Measurements from ENCODE around the gene SNX30.

Gene SNX30

DNA sequence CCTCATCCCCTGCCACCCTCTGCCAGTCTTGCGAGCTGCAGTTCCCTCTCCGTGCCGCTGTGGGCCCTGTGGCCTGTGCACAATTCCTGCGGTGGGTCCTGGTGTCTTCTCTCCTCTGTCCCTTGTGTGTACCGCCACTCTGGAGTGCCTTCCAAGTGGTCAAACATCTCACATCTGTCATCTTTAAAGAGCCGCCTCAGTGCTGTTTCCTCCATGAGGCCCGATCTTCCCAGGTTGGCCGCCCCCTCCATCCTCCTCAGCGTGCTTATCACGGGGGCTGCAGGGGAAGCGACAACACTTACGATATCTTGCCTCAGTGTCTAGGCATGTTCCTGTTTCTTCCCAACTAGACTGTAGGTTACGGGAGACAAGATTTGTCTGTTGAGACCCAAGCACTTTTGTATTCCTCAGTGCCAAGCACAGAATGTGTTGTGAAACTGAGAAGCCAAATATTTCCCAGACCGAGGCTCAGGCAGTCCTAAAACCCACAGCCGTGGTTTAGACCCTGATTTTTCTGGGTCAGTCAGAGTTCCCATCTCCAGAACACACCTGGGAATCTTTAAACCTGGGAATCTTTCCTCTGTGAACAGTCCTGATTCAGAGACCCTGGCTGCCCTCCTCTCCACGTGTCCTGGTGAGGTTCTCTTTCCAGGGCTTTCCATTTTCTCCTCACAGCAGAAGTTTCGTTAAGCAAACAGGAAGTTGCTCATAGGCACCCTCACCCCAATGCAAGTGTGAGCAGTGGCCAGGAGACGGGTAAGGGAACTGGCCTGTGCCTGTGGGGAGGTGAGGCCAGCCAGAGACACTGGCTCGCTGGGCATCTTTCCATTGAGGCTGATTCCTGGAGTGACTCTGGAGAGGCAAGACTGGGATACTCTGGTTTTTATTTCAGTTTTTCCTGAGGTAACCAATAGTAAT, 111.3 kb downstream of the SNX30 start:
- peak in 1 of 2 donors; percentile 51 for DNase-seq

DNA sequence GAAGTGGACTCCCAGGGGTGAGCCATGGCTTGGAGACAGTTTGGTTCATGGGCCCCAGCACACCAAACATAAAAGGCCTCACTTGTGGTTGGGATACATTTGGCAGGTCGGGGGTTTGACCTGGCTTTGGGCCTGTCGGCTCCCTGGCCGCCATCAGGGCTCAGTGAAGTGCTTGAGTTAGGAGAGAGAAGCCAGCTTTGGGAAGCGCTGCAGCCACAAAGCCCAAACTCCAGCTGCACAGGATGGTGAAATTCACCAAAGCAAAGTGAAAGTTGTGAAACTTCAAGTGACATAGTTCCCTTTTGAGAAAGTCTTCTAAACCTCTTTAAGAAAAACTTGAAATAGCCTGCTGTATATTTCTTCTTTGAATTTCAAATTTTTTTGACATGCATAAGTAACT, 112.7 kb downstream of the SNX30 start:
- DNase-seq = no peak

DNA sequence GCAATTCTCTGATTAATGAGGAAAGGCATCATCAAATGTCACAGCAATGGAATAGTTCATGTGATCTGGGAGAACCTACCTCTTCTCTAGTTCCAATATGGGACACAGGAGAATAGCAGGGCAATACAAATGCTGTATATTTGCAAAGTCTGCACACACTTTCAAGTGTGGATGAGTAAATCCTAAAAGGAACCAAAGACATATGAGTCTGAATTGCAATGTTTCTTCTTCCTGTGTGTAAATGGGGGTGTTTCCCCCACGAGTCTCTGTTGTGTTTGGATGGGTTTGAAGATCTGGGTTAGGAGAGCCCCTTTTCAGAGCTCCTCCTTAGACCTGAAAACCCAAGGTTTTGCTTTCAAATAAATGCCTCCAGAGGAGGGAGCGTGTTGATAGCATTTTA, 113.2 kb downstream of the SNX30 start:
- no peak for DNase-seq

DNA sequence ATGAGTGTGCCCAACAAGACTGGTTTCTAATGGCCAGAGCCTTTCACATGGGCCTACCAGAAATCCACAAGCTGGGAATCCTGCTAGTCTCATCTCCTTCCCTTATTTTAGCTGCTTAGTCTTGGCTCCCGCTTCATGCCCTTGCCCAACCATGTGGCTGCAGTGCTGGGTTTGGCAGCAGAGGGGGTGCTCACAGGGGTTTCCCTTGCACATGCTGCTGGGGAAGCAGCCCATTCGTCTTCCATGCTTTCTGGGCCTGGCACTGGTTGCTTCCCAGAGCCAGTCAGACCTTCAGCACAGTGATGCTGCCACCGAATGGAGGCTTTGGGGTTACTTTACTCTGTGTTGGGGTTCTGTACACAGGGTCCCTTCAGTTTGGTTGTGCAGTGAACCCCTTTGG, 113.8 kb downstream of the SNX30 start:
- DNase-seq = no peak

DNA sequence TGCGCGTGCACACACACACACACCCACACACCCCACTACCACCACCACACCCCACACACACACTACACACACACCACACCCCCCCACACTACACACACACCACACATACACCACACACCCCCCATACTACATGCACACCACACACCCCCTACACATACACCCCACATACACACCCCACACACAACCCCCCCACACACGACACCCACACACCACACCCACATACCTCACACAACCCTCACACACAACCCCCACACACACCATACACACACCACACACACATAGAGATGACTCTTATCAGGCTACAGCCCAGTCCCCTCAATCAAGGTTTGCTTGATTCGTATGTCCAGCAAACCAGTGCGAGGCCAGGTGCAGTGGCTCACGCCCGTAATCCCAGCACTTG, 114.4 kb downstream of the SNX30 start:
- no peak for DNase-seq

DNA sequence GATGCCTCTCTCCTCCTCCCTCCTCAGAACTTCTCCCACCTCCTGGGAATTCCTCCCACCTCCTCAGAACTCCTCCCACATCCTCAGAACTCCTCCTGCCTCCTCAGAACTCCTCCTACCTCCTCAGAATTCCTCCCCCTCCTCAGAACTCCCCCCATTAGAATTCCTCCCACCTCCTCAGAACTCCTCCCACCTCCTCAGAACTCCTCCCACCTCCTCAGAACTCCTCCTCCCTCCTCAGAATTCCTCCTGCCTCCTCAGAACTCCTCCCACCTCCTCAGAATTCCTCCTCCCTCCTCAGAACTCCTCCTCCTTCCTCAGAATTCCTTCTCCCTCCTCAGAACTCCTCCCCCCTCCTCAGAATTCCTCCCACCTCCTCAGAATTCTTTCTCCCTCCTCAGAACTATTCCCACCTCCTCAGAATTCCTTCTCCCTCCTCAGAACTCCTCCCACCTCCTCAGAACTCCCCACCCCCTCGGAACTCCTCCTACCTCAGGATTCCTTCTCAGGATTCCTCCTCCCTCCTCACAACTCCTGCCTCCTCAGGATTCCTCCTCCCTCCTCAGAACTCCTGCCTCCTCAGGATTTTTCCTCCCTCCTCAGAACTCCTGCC, 116.2 kb downstream of the SNX30 start:
- no peak for DNase-seq

DNA sequence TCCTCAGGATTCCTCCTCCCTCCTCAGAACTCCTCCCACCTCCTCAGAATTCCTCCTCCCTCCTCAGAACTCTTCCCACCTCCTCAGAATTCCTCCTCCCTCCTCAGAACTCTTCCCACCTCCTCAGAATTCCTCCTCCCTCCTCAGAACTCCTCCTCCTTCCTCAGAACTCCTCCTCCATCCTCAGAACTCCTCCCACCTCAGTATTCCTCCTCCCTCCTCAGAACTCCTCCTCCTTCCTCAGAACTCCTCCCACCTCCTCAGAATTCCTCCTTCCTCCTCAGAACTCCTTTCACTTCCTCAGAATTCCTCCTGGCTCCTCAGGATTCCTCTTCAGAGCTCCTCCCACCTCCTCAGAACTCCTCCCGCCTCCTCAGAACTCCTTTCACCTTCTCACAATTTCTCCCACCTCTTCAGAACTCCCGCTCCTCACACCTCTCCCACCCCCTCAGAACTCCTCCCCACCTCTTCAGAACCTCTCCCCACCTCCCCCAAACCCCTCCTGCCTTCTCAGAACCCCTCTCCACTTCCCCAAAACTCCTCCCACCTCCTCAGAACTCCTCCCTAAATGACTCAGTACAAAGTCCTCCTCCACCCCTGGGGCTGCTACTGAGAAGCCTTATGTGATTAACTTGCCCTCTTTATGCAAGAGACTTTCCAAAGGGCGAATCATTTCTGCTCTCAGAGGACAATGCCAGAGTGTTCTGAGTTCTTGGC, 116.9 kb downstream of the SNX30 start:
- peak; percentile 14 to 50 for DNase-seq

DNA sequence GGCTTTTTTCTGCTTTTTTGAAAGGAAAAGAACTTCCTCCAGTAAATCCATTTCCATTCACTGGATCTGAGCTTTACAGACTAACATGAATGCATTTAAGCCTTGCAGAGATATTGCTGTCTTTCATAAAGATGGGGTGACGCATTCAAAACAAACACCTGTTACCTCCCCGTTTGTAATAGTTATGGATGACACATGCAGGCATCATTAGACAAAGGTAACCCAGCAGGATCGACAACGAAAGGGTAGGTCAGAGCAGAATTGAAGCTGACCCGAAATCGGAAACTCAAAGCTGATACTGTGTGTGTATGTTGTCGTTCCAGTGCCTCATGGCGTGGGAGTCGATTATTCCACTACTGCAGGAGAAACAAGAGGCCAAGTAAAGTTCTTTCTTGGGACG, 117.9 kb downstream of the SNX30 start:
- DNase-seq = no peak

DNA sequence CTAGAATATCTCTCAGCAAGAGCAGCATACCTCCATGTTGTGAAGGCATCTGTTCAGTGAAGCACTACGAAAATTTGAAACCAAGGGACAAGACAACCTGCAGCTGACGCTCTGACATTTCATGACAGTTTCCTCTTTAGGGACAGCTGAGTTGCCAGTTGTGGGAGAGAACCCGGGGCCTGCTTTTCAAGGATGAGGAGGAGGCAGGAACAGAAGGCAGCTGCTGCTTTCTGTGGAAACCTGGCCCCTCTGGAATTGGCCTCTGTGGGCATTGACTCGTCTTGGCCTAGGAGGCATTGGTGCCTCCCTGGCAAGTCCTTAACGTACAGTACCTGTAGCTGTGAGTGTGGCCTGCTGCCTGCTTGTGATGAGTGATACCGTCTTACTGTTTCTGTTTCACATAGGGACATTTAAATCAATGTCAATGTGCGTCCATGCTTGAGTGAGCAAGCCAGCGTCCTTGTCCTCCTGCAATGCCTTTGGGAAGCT, 118.5 kb downstream of the SNX30 start:
- DNase-seq = no peak

DNA sequence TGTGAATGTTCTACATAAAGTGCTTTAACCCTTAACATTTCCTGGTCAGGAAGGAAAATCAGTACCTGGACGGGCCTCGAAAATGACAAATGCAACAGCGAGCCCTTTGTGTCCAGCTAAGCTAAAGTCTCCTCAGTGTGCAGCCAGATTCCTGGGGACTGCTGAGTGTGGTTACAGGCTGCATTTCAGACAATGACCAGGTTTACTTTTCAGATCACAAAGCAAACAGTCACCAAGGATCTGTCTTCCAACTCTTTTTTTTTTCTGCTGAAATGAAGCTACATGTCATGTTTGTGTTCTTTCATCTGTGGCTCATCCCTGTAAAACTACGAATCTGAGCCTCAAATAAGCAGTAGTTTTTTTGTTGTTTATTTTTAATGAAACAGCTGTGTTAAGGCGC, 119.4 kb downstream of the SNX30 start:
- DNase-seq = no peak

DNA sequence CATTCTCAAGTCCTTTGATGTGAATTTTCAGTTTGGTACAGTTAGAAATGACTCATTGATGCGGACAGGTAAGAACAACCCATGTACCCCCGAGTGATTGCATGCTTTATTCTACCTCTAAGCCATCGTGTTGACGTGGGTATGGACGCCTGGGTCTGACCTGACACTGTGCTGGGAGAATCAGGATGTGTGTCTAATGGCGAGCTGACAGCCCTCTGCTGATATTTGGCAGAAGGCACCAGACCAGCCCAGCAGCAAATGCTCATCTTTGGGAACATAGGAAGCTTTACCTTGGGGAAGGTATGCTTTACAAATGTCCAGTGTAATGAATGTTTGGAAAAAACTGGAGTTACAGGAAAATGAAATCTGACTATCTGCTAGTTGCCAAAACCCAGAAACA, 120.0 kb downstream of the SNX30 start:
- no peak for DNase-seq

DNA sequence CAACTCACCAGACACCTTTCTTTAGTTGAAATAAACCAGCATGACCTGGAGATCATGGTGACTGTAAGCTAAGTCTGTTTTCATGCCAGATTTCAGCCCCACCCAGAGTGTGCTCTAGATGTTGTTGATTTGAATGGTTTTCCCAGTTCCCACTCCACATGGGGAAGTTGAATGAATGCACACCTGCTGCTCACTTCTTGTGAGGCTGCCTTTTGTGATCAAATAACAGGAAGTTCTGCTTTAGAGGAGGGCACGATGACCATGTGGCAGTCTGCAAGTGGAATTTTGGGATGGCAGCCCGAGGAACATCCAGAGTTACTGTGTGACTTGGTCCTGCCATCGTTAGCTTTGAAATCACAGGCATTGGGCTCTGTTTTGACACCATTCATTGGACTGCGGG, 121.5 kb downstream of the SNX30 start:
- no peak for DNase-seq

DNA sequence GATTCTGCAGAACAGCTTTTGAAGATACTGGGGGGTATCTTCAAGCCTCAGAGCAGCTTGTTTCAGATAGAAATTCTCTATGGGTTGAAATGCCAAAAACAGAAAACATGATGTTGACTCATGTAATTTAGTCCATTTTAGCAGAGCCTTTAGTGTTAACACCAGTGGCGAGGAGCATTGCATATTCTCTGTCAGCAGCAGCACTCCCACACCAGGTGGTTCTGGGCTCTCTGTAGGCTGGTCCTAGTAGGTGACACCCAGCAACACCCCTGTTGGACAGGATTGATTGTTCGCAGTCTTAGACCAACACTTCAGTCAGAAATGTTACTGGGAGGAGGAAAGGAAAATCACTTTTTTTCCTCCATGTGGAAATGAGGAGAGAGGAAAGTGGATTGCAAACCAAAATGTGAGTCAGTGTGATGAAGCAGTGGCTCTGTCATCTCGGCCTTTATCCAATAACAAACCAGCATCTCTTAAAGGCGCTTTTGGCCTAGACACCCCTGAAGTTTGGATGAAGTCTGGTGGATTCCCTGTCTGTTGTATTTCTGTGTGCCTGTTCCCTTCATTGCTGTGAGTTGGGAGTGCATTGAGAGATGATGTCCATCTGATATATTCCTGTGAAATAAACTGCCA, 123.3 kb downstream of the SNX30 start:
- no peak for DNase-seq

DNA sequence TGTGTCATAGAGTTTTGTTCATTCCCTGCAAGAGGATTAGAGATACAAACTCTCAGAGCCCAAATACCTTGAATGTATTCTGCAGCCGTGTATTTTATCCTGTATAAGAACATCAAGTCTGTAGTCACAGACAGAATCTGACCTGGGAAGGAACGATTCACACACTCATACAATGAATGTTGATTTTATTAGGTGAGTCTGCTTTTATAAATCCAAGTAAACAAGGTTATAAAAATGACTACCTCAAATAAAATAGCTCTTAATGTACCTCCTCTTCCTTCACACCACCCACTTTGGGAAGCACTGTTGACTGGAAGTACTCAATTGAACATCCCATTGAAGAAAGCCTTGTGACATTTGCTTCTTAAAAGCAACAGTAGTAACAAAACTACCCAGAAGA, 128.2 kb downstream of the SNX30 start:
- no peak for DNase-seq

DNA sequence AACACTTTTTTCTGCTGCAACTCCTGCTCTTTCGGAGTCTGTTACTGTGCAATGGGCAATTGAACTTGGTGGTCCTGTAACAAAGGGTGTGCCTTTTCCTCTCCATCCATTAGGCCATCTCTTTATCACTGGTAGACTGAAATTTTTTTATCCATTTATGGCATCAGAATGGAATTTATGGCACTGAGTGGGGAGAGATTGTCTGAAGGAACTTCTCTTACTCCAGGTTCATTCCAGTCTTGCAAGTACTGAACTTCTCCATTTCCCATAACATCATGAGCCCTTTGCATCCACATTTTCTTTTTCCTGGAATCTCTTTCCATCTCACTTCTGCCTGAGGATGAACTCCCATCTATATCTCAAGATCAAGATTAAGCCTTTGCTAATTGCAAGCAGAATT, 130.1 kb downstream of the SNX30 start:
- DNase-seq = no peak

DNA sequence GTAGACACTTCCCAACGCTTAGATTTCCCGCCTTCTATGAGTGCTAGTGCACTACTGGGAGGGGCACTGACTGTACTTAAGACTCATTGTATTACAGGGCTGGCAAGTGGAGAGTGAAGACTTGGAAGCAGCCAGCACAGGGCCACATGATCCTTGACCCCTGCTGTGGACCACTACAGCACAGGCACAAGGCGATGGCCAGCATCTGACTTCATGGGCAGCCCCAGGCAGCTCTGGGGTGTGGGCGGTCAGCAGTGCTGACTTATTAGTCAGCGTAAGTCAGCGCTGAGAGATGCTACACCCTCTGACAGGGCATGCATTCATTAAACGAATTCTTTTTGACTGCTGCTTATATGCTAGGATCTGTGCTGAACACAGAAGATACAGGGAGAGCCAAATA, 130.8 kb downstream of the SNX30 start:
- DNase-seq = no peak

DNA sequence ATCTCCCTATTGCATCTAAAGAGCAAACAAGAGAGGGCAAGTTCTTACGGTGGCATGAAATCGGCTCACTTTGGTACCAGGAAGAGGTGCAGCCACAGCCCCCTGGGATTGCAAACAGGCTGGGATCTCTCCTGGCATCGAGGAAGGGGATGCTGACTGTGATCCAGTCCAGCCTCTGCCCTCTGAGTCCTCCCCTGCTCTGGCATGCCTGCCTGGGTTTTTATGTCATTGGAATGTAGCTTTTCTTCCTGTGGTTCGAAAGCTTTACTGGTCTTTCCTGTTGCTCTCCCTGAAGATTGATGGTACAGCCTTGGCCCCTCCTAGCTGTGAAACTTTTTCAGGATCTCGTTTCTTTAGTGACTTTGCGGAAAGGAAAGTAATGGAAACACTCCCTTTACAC, 133.5 kb downstream of the SNX30 start:
- no peak for DNase-seq

DNA sequence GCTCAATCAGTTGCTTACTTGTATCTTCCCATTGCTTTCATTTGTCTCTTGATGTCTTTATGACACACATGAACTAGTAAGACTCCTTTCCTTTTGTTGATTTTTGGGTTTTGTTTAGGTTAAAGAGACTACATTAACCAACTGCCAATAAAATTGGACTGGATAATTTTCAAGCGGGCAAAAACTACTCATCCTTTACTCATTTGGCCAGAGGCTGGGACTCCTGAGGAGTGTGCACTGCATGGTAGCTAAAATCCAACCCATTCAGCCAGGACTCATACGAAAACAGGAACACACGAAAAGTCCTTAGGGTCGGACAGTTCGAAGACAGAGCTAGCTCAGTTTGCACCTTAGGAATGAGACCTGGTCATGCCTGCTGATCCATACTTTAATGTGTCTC, 134.2 kb downstream of the SNX30 start:
- DNase-seq = no peak

DNA sequence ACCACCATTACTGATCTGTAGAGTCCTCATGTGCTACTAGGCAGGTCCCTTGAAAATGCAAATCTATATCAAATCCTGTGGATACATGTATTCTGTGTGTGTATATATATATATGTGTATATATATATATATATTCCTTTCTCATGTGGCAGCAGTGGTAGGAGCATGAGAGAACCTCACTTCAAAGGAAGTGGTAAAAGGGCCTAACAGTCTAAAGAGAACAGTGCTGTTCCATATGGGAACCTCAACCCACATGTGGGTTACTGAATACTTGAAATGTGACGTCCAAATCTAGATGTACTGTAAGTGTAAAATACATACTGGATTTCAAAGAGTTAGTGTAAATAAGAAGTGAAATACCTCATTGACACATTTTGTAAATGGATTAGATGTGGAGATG, 134.8 kb downstream of the SNX30 start:
- no peak for DNase-seq

DNA sequence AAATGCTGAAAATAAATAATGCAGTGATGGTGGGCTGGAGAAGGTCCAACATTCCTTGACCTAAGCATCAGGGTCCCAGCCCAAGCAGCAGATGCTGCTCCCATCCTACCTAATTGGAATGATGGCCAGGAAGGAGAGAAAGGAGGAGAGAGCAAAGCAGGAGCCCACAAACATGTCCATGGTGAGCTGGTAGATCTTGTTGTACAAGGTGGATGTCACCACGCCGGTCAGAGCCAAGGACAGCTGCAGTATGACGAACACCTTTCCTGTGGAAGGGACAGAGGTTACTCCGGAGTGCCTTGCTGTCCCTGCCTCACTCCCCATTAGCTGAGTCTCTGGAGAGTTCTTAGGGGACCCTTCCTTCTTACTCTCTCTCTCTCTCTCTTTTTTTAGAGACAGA, 135.8 kb downstream of the SNX30 start:
- no peak for DNase-seq

DNA sequence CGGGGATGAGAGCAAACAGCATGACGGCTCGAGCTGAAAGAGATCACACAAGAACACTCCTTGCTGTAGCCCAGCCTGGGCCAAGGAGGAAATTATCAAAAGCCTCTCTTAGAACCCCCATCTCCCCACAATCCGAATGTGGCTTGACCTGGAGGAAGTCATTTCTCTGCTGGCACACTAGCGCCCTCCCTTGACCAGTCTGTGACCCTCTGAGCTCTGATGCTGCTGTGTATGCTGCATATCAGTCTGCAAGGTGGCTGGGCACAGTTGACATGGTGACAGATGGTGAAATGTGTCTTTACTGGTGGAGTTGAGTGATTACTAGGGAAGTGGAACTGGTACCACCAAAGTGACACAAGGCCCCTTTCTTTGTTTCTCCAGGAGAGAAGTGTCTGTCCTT, 136.8 kb downstream of the SNX30 start:
- peak; percentile 13 to 36 for DNase-seq

DNA sequence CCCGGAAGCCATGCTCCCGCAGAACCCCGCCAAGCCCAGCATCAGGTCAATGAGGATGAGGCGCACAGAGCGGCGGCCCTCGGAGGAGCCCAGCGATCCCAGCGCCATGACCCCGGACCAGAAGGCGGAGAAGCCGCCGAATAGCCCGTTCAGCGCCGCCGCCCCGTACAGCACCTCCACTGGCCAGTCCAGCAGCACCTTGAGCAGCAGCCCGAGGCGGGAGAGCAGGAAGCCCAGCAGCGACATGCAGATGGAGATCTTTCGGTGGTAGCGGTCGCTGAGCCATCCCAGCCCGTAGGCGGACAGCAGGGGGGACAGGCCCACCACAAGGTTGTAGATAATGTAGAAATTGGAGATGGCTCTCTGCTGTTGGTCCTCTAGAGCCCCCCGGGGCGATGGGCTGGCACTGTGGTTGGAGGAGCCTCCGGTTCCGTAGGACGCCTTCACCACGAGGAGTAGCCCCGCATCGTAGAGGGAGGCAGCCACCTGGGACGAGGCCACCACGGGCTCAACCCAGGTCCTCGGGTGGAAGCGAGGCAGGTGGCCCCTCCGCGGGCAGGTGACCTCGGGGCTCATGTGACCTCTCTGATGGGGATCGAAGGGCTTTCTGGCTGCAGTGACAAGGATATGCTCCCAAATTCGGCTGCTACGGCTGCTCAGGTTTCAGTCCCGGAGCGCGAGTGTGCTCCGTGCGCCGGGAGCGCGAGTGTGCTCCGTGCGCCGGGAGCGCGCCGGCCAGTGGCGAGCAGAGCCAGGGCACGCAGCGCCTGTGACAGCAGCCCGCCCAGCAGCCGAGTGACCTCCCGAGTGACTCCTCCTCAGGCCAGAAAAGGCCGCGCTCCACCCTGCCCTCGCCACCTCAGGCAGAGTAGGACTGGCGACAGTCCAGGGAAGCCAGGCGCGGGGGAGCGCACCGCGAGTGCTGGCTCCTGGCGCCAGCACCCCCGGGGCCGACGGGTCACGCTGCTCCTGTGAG, 139.8 kb downstream of the SNX30 start, which contains the start of gene SLC46A2:
TSS of gene SLC46A2 (minus strand) at position 771 of the 976 bp plus-strand sequence. CDS start at position 576, 195 bp downstream.
- DNase-seq = no peak
